AG04449 (cell line): Measurements from ENCODE around the gene BCS1L.

Experiments used
- CTCF ChIA-PET: fragments of 350-600 bp; formaldehyde crosslinking; extraction: SDS; loops from one replicate; lab custom pipeline; 2021; ENCODE audit warnings: antibody characterized with exemption; lab: Yijun Ruan, JAX
- POLR2A ChIA-PET: fragments of 400-600, 350-600 bp; formaldehyde crosslinking; extraction: SDS; loops from one replicate; lab custom pipeline; 2020; ENCODE audit warnings: antibody characterized with exemption, inconsistent platforms; lab: Yijun Ruan, JAX
- DNase-seq: peaks from one replicate; pipeline ENCODE4 v3.0.0-alpha.2; 2010; ENCODE audit warnings: low read depth, low spot score
- H3K4me3 ChIP-seq: 2 replicates; pipeline ENCODE4 v1.5.1; 2011; ENCODE audit warnings: low read depth, mild to moderate bottlenecking, control low read depth, low read length
- TF ChIP-seq, protein P1 (sequence below): IDR thresholded peaks from one replicate; pipeline ENCODE4 v1.5.1; 2011; ENCODE audit warnings: mild to moderate bottlenecking, moderate library complexity, low read length, control low read depth, inconsistent platforms; ENCODE audit not compliant: insufficient read depth; ENCODE audit errors: missing control alignments

Gene BCS1L

DNA sequence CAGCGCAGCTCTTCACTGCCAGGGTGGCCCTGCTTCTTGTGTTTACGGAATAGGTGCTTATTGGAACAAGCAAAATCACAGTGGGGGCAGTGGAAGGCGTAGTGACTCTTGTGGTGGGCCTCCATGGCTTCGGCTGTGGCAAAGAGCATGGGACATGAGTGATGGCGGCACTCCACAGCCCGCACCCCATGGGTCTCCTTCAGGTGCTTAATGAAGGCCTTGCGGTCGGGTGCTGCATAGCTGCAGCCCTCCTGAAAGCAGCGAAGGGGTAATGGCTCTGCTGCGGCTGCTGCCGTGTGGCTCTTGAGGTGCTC, 10.7 kb upstream of the BCS1L start:
- no peak overlapping the region for H3K4me3 ChIP-seq
- DNase-seq = no peak
- ChIA-PET POLR2A (no interaction called here), CTCF (interaction anchor here (0.6 to 6.4 kb wide), 31 partner anchors 9 to 376 kb away, joined by 3 to 95 read pairs (median 5); partner anchors contain the start of genes BCS1L, PLCD4, RNF25 and STK36)
- TF ChIP-seq, protein P1, sequence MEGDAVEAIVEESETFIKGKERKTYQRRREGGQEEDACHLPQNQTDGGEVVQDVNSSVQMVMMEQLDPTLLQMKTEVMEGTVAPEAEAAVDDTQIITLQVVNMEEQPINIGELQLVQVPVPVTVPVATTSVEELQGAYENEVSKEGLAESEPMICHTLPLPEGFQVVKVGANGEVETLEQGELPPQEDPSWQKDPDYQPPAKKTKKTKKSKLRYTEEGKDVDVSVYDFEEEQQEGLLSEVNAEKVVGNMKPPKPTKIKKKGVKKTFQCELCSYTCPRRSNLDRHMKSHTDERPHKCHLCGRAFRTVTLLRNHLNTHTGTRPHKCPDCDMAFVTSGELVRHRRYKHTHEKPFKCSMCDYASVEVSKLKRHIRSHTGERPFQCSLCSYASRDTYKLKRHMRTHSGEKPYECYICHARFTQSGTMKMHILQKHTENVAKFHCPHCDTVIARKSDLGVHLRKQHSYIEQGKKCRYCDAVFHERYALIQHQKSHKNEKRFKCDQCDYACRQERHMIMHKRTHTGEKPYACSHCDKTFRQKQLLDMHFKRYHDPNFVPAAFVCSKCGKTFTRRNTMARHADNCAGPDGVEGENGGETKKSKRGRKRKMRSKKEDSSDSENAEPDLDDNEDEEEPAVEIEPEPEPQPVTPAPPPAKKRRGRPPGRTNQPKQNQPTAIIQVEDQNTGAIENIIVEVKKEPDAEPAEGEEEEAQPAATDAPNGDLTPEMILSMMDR = no peak

DNA sequence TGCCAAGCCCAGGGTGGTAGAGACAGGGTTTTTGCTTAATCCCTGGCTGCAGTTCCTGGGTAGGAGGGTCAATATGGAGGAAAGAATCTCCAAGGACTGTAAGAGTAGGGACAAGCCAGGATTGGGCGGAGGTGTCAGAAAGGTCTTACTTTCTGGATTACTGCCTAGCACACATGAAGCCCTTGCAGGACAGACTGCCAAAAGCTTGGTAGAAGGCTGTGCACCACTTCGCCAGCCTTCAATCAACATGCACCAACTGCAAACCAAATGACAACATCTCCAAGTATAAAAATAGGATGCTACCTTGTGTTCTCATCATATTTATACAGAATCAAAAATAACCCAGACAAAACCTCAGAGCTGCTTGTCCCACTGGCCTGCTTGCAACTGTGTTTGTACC, 3.7 kb upstream of the BCS1L start:
- ChIA-PET CTCF (interaction anchor here (0.6 to 8.8 kb wide), 6 partner anchors 13 to 383 kb away, joined by 3 to 87 read pairs (median 10); partner anchors contain the start of genes RNF25 and STK36), POLR2A (no interaction called here)
- no peak for DNase-seq
- TF ChIP-seq, protein P1 = no peak
- no peak overlapping the region for H3K4me3 ChIP-seq

DNA sequence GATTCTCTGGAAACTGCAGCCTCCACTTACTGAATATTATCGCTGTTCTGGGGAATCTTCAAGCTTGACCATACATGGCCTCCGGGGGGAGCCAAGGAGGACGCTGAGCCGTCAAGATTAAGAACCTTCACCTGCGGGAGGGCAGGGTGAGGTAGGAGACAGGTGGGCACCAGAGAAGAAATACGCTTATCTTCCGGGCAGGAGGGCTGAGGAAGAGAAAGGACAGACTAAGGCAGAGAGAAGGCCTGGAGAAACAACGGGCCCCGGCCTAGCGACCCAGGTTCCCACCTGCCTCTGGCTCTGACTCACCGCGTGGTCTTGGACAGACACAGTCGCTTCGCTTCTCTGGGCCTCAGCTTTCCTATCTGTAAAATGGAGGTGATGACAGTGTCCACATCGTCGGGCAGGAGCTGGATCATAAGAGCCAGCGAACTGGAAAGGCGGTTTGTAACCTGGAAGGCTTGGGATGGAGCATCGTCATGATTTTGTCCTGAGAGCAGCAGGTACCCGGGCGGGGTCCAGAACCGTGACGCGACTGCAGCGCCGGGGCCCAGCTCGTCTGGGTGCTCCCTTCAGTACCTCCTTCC, 719 bp upstream of the BCS1L start:
- peak overlapping the region; percentile 85 for H3K4me3 ChIP-seq
- ChIA-PET CTCF (interaction anchor here (0.7 to 8.8 kb wide), 20 partner anchors 10 to 196 kb away, joined by 3 to 95 read pairs (median 6); partner anchors contain the start of genes RNF25, STK36 and TTLL4), POLR2A (interaction anchor here (0.7 to 5.6 kb wide), 4 partner anchors 12 to 52 kb away, joined by 3 to 48 read pairs (median 4); partner anchors contain the start of genes PLCD4, RNF25, STK36 and TTLL4)
- TF ChIP-seq, protein P1 = peak; percentile 62
- DNase-seq = no peak

DNA sequence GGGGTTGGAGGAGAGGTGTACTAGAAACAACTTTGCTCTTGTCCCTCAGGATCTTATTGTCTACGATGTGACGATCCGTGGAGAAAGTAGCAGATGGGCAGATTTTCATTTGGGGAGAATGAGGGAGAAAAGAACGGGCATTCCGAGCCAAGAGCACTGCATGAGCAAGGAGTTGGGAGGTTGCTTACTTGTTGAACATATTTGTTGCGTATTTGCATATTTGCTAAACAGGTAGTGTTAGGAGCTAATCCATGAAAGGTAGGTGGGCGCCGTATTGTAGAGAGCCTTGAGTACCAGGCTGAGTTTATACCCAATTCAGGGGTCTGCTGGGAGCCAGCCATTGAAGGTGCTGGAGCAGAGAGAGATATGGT, 490 bp downstream of the BCS1L start:
- peak overlapping the region; percentile 85 for H3K4me3 ChIP-seq
- TF ChIP-seq, protein P1 = no peak
- ChIA-PET CTCF (interaction anchor here (0.7 to 8.8 kb wide), 11 partner anchors 9 to 217 kb away, joined by 3 to 95 read pairs (median 7); partner anchors contain the start of genes RNF25, STK36 and TTLL4), POLR2A (interaction anchor here (0.5 to 5.6 kb wide), 4 partner anchors 11 to 260 kb away, joined by 3 to 48 read pairs (median 4); partner anchors contain the start of genes RNF25 and STK36)
- DNase-seq = no peak

DNA sequence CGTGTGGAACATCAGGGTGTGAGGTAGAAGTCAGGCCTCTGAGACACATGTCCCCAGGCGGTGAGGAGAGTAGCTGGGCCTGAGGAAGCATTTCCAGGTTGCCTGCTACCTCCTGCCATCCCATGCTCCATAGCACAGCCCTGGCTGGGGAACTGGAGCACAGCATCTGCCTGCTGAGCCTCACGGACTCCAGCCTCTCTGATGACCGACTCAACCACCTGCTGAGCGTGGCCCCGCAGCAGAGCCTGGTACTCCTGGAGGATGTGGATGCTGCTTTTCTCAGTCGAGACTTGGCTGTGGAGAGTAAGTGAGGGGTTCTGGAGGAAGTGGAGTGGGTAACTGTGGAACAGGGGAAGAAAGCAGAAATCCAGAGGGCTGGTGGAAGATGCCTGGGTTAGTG, 2.9 kb downstream of the BCS1L start:
- H3K4me3 ChIP-seq = no peak overlapping the region
- ChIA-PET CTCF (interaction anchor here (7.3 to 8.8 kb wide), 2 partner anchors 14 to 186 kb away, joined by 87 to 95 read pairs; no protein-coding TSS in a partner anchor), POLR2A (interaction anchor here (5.6 kb wide), 1 partner anchor 9 kb away, joined by 48 read pairs; the partner anchor contains the start of genes RNF25 and STK36)
- TF ChIP-seq, protein P1 = no peak
- DNase-seq = no peak

DNA sequence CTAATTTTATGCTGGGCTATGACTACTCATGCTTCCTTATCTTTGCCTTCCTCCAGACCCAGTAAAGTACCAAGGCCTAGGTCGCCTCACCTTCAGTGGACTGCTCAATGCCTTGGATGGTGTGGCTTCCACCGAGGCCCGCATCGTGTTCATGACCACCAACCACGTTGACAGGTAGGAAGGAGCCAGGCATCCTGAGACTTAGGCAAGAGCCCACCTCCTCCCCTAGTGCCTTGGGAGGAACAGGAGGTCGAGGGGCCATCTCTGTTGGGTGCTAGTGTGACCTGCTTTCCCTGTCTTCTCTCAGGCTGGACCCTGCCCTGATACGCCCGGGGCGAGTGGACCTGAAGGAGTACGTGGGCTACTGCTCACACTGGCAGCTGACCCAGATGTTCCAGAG, 3.3 kb downstream of the BCS1L start:
- POLR2A ChIA-PET = interaction anchor here (5.6 kb wide), 1 partner anchor 8 kb away, joined by 48 read pairs; the partner anchor contains the start of genes RNF25 and STK36
- H3K4me3 ChIP-seq = no peak overlapping the region
- TF ChIP-seq, protein P1 = no peak
- DNase-seq = no peak
- CTCF ChIA-PET = interaction anchor here (1.0 to 8.8 kb wide), 3 partner anchors 15 to 185 kb away, joined by 3 to 95 read pairs (median 87); no protein-coding TSS in a partner anchor
